ENCODE measurements around the gene PTPRS. TPM values are rescaled to one million over a fixed set of nuclear protein-coding genes. Genes with fewer than 3 reads are reported as not detected.

The PTPRS gene
- total and polyA plus RNA-seq, 2 of the 13 experiments (the other 11 are each of a cell fraction or from before 2014, with no cell fraction given), result 32.7 to 43.9 TPM

DNA sequence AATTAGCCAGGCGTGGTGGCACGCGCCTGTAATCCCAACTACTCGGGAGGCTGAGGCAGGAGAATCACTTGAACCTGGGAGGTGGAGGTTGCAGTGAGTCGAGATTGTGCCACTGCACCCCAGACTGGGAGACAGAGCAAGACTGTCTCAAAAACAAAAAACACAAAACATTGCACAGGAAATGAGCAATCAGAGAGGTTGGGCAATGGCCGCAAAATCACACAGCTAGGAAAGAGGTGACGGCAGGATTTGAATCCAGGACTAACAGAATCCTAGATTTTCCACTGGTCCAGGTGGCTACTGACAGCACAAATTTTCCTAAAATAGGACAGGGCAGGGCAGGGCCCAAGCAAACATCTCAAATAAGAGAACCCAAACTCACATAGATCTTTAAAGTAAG, 23.3 kb downstream of the PTPRS start:
- ChIA-PET CTCF (ENCODE audit: low intra/inter-chr PET ratio, low total read pairs) (no interaction called here), POLR2A (no interaction called here)
- Histone ChIP-seq H3K9ac (ENCODE audit: insufficient read depth, low read depth, low read length) (no peak overlapping the region), H3K9me3 (ENCODE audit: low read length) (no peaks in the 10 kb centered on the region), H3K79me2 (ENCODE audit: insufficient read depth, low read length) (no peaks in the 10 kb centered on the region), H4K20me1 (ENCODE audit: insufficient read depth, low read length) (peaks cover 15% of the 10 kb centered on the region), H3K4me2 (ENCODE audit: low read depth, low read length) (no peak overlapping the region), H3K36me3 (replicated peaks in 1 of 2; ENCODE audit: control insufficient read depth in 1 of 2, insufficient read depth in 2 of 2, low read length in 2 of 2) (no peaks in the 10 kb centered on the region; a peak in 1 of 5 replicates), H3K27me3 (ENCODE audit: control insufficient read depth in 1 of 2, insufficient read depth in 2 of 2, low read length in 2 of 2) (no peaks in the 10 kb centered on the region), H3K27ac (ENCODE audit: extremely low read length, insufficient read depth, low read length) (no peak overlapping the region), H3K4me3 (replicated peaks in 1 of 3; ENCODE audit: insufficient read depth in 1 of 3, low read depth in 2 of 3, low read length in 3 of 3) (no peak overlapping the region), H3K4me1 (ENCODE audit: insufficient read depth, low read length) (peaks cover 48% of the 10 kb centered on the region), H2AFZ (ENCODE audit: low read length) (no peak overlapping the region)
- FAIRE-seq (no peak), DNase-seq (ENCODE audit: low spot score) (no peak), ATAC-seq (no peak)
- 0 out of 2 replicates have a peak, but pooled peaks have one; percentile 9 for TF ChIP-seq ZMYM3 (CRISPR knock-in tag; IDR thresholded peaks at IDR 0.05)
- TF ChIP-seq SYNCRIP (IDR thresholded peaks at IDR 0.05; ENCODE audit: insufficient read depth, low read depth, low read length), result no peak
- TF ChIP-seq ZNF768 (CRISPR knock-in tag; IDR thresholded peaks at IDR 0.05), result peak; percentile 93
- intact Hi-C loops (cut with micrococcal nuclease; ENCODE audit: unreplicated experiment) (no loop called here), in situ Hi-C loops (cut with HindIII; ENCODE audit: extremely low pct_ligation_motif_present, low pct_unique_long_range_greater_than_20kb) (no loop called here)
- 95% methylated on average over 7 of the region's 7 CpGs for WGBS (ENCODE audit: low lambda C conversion rate)
- BruUV-seq (replicated peaks), result no TSS peak

DNA sequence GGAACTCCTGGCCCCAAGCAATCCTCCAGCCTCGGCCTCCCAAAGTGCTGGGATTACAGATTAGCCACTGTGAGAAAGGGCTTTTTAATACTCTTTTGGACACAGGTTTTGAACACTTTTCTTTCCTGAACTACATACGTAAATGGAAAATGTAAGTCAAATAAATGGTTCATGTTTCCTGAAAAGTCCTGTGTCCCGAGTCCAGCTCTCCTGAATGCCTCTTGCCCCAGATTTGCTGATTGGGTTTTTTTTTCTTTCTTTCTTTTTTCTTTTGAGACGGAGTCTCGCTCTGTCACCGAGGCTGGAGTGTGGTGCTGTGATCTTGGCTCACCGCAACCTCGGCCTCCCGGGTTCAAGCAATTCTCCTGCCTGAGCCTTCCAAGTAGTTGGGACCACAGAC, 24.5 kb downstream of the PTPRS start:
- Histone ChIP-seq H2AFZ (ENCODE audit: low read length) (no peak overlapping the region), H3K36me3 (replicated peaks in 1 of 2; ENCODE audit: control insufficient read depth in 1 of 2, insufficient read depth in 2 of 2, low read length in 2 of 2) (no peaks in the 10 kb centered on the region; a peak in 1 of 5 replicates), H3K79me2 (ENCODE audit: insufficient read depth, low read length) (no peaks in the 10 kb centered on the region), H3K4me2 (ENCODE audit: low read depth, low read length) (no peak overlapping the region), H3K9ac (ENCODE audit: insufficient read depth, low read depth, low read length) (no peak overlapping the region), H3K4me1 (ENCODE audit: insufficient read depth, low read length) (peaks cover 48% of the 10 kb centered on the region), H3K27ac (ENCODE audit: extremely low read length, insufficient read depth, low read length) (no peak overlapping the region), H4K20me1 (ENCODE audit: insufficient read depth, low read length) (peaks cover 15% of the 10 kb centered on the region), H3K9me3 (ENCODE audit: low read length) (no peaks in the 10 kb centered on the region), H3K4me3 (replicated peaks in 1 of 3; ENCODE audit: insufficient read depth in 1 of 3, low read depth in 2 of 3, low read length in 3 of 3) (no peak overlapping the region), H3K27me3 (ENCODE audit: control insufficient read depth in 1 of 2, insufficient read depth in 2 of 2, low read length in 2 of 2) (no peaks in the 10 kb centered on the region)
- no TSS peak for BruUV-seq (replicated peaks)
- in situ Hi-C loops (cut with HindIII; ENCODE audit: extremely low pct_ligation_motif_present, low pct_unique_long_range_greater_than_20kb) (no loop called here), intact Hi-C loops (cut with micrococcal nuclease; ENCODE audit: unreplicated experiment) (no loop called here)
- POLR2A ChIA-PET, result no interaction called here
- 94% methylated on average over 9 of the region's 9 CpGs for WGBS (ENCODE audit: low lambda C conversion rate)
- TF ChIP-seq ZNF674 (CRISPR knock-in tag; IDR thresholded peaks at IDR 0.05; ENCODE audit: low read depth) (no peak), MAFK (conservative IDR thresholded peaks at IDR 0.05 in 1 of 2, IDR thresholded peaks at IDR 0.05 in 1 of 2; ENCODE audit: low read length in 2 of 2) (peak; percentile 46 to 56; a peak in 3 of 4 replicates), SIN3B (IDR thresholded peaks at IDR 0.05; ENCODE audit: low read length) (no peak), MAFF (IDR thresholded peaks at IDR 0.05; ENCODE audit: low read depth, low read length) (peak; percentile 22; the same call in 1 of the 2 replicates), NFE2 (CRISPR knock-in tag; IDR thresholded peaks at IDR 0.05) (no peak), MTF1 (CRISPR knock-in tag; IDR thresholded peaks at IDR 0.05) (no peak), XRCC5 (optimal IDR thresholded peaks at IDR 0.05; ENCODE audit: low read length) (no peak), ZNF207 (IDR thresholded peaks at IDR 0.05; ENCODE audit: borderline replicate concordance) (no peak)
- CTCF ChIA-PET (ENCODE audit: low intra/inter-chr PET ratio, low total read pairs), result no interaction called here
- DNase-seq (ENCODE audit: low spot score), result no peak
- no peak for FAIRE-seq
- ATAC-seq, result no peak

All from HepG2 (cell line).